Measurements from ENCODE around the gene BCR.

- TF ChIP-seq CTCF (conservative IDR thresholded peaks at IDR 0.05; ENCODE audit: low read depth, low read length), result no peak
- TF ChIP-seq, protein P1, sequence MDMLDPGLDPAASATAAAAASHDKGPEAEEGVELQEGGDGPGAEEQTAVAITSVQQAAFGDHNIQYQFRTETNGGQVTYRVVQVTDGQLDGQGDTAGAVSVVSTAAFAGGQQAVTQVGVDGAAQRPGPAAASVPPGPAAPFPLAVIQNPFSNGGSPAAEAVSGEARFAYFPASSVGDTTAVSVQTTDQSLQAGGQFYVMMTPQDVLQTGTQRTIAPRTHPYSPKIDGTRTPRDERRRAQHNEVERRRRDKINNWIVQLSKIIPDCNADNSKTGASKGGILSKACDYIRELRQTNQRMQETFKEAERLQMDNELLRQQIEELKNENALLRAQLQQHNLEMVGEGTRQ (IDR thresholded peaks at IDR 0.05; ENCODE audit: low read depth, low read length), result 0 out of 2 replicates have a peak, but pooled peaks have one; percentile 22
- TF ChIP-seq POLR2A (IDR thresholded peaks at IDR 0.05; ENCODE audit: low read depth, low read length), result no peak
- TF ChIP-seq MXI1 (IDR thresholded peaks at IDR 0.05; ENCODE audit: borderline replicate concordance, low read depth, low read length), result no peak
- TF ChIP-seq RCOR1 (IDR thresholded peaks at IDR 0.05; ENCODE audit: insufficient replicate concordance, low read length), result no peak
- TF ChIP-seq SMC3 (IDR thresholded peaks at IDR 0.05; ENCODE audit: low read depth, low read length), result no peak
- TF ChIP-seq CHD1 (IDR thresholded peaks at IDR 0.05; ENCODE audit: low read depth, low read length), result no peak
Observed at GRCh38 chr22:23243006-23243573, 62.8 kb downstream of the BCR start.

All from IMR-90 (cell line).